GM18526 (cell line): ENCODE measurements around the gene PCDH1.

Experiments
- POLR2A ChIP-seq: IDR thresholded peaks from 3 replicates; pipeline ENCODE4 v1.6.1; 2011; ENCODE audit not compliant: insufficient read length; ENCODE audit errors: extremely low read depth

PCDH1 gene

GRCh38 chr5:141815796-141816180, 62.4 kb downstream of the PCDH1 start:
- no peak for TF ChIP-seq POLR2A

- TF ChIP-seq POLR2A: no peak
These were observed 63.0 kb downstream of the PCDH1 start for GRCh38 chr5:141815051-141815795.

- no peak for TF ChIP-seq POLR2A
These were observed 63.9 kb downstream of the PCDH1 start for GRCh38 chr5:141814064-141814964.

- TF ChIP-seq POLR2A: no peak
These were observed 65.7 kb downstream of the PCDH1 start for GRCh38 chr5:141812512-141812911.

- TF ChIP-seq POLR2A: no peak
These were observed 66.7 kb downstream of the PCDH1 start for GRCh38 chr5:141811287-141812155.

GRCh38 chr5:141810702-141811101, 67.5 kb downstream of the PCDH1 start:
- no peak for TF ChIP-seq POLR2A

- TF ChIP-seq POLR2A: no peak
These were observed 68.7 kb downstream of the PCDH1 start for GRCh38 chr5:141809380-141810096.

- TF ChIP-seq POLR2A: no peak
These were observed 69.4 kb downstream of the PCDH1 start for GRCh38 chr5:141808857-141809256.

- TF ChIP-seq POLR2A: no peak
These were observed 70.5 kb downstream of the PCDH1 start for GRCh38 chr5:141807732-141808131.

GRCh38 chr5:141807329-141807728, 70.9 kb downstream of the PCDH1 start:
- no peak for TF ChIP-seq POLR2A

GRCh38 chr5:141806626-141807025, 71.6 kb downstream of the PCDH1 start:
- no peak for TF ChIP-seq POLR2A

GRCh38 chr5:141805874-141806595, 72.2 kb downstream of the PCDH1 start:
- TF ChIP-seq POLR2A: no peak

GRCh38 chr5:141804475-141804874, 73.7 kb downstream of the PCDH1 start:
- no peak for TF ChIP-seq POLR2A
